Kidney (tissue), 14 donors: Measurements from ENCODE around the gene ZMYND15. TPM values are rescaled to one million over a fixed set of nuclear protein-coding genes. Genes with fewer than 3 reads are reported as not detected.
A peak's percentile ranks its signal among the peaks of the same experiment; 100 is the strongest.

Source experiments
- DNase-seq, 5 donors: peaks; one replicate each; pipeline ENCODE4 v3.0.0-alpha.2; 2013 to 2020
- FAIRE-seq: peaks from 2 replicates; lab custom pipeline; 2012; peaks lifted over from hg19 to GRCh38; lab: Jason Lieb, UNC
- H3K27ac ChIP-seq, 2 donors: one replicate each; pipeline ENCODE4 v1.7.0; 2013; ENCODE audit warnings: low read depth in 2 of 2, low read length in 2 of 2, inconsistent platforms in 1 of 2
- H3K27me3 ChIP-seq: one replicate; pipeline ENCODE4 v1.7.1; 2013; ENCODE audit warnings: low read length, inconsistent platforms; ENCODE audit not compliant: control insufficient read depth, insufficient read depth
- H3K36me3 ChIP-seq, 3 donors: one replicate each; pipeline versions ENCODE4 v1.7.0 to v1.7.1; 2013; ENCODE audit warnings: low read length in 3 of 3, control low read depth in 1 of 3, inconsistent platforms in 1 of 3; ENCODE audit not compliant: insufficient read depth in 3 of 3, control insufficient read depth in 2 of 3
- H3K4me1 ChIP-seq, 3 donors: one replicate each; pipeline versions ENCODE4 v1.7.0 to v1.7.1; 2013; ENCODE audit warnings: low read length in 3 of 3, inconsistent platforms in 1 of 3, low read depth in 1 of 3; ENCODE audit not compliant: control insufficient read depth in 2 of 3, insufficient read depth in 2 of 3
- H3K4me3 ChIP-seq, 3 donors: one replicate each; pipeline versions ENCODE4 v1.7.0 to v1.8.1; 2013; ENCODE audit warnings: low read length in 3 of 3, control low read depth in 1 of 3, inconsistent platforms in 1 of 3
- H3K9ac ChIP-seq, 3 donors: one replicate each; pipeline versions ENCODE4 v1.7.0 to v1.7.1; 2013; ENCODE audit warnings: low read length in 3 of 3, control low read depth in 1 of 3, inconsistent platforms in 1 of 3
- H3K9me3 ChIP-seq, 3 donors: one replicate each; pipeline versions ENCODE4 v1.7.0 to v1.7.1; 2013; ENCODE audit warnings: low read length in 3 of 3, control low read depth in 1 of 3, inconsistent platforms in 1 of 3; ENCODE audit not compliant: control insufficient read depth in 2 of 3, insufficient read depth in 1 of 3
- CTCF ChIP-seq: IDR thresholded peaks from 3 replicates; pipeline ENCODE4 v1.5.1; 2012; ENCODE audit warnings: mild to moderate bottlenecking, moderate library complexity, borderline replicate concordance; ENCODE audit not compliant: insufficient read depth; ENCODE audit errors: extremely low read depth
- intact Hi-C: fragments of 100-400 bp; cut with DNase I; formaldehyde crosslinking; loops from one replicate; pipeline ENCODE4 v1.11.1; 2022
- polyA plus RNA-seq: library from polyadenylated mRNA; stranded (reverse); fragments of 350-450 nt; fragmentation: Illumina TruSeq; extraction: RNeasy Lipid Tissue Mini Kit (QIAGEN cat#74804); gene quantifications from one replicate; pipeline ENCODE4 v1.2.3, GENCODE V29; 2014; ENCODE audit warnings: low read depth, low replicate concordance; ENCODE audit not compliant: insufficient read depth
- total RNA-seq: library from RNA; stranded (reverse); fragmentation: NEBNext Ultra II Directional; extraction: Animal tissue kit (Norgen Biotek cat#: 25700); gene quantifications from one replicate; pipeline ENCODE4 v1.2.1, GENCODE V29; 2021
- donor health status: control.
- donor health status: control.
- donor health status: control.
- donor health status: control.
- donor health status: control.
- donor health status: DM: yes; HTN: yes; CAD: no.
- donor health status: Normal renal cell carcinoma (clear cell type).

Gene ZMYND15
- total and polyA plus RNA-seq, 2 donors from 2014 or later = 1.3 to 5.1 TPM

- peaks cover 9% of the 10 kb centered on the region for H3K27me3 ChIP-seq
- no peak overlapping the region for H3K9ac ChIP-seq
- H3K9me3 ChIP-seq = no peaks in the 10 kb centered on the region
- H3K4me1 ChIP-seq = peaks cover 3 to 7% (median 4%) of the 10 kb centered on the region in 3 donors
- H3K36me3 ChIP-seq = peaks cover 0 to 7% (median 3%) of the 10 kb centered on the region in 3 donors
- DNase-seq (peak in 1 of 5 donors; percentile 43), FAIRE-seq (no peak)
- intact Hi-C loops = no loop called here
- TF ChIP-seq CTCF = no peak
- H3K4me3 ChIP-seq = no peak overlapping the region
- no peak overlapping the region for H3K27ac ChIP-seq
Measured at GRCh38 chr17:4734857-4735475, 4.7 kb upstream of the ZMYND15 start.

GRCh38 chr17:4735876-4736651, 3.6 kb upstream of the ZMYND15 start:
- Histone ChIP-seq H3K4me3 (no peak overlapping the region), H3K4me1 (peaks cover 0 to 6% (median 0%) of the 10 kb centered on the region in 3 donors), H3K9ac (no peak overlapping the region), H3K36me3 (peaks cover 0 to 7% (median 3%) of the 10 kb centered on the region in 3 donors), H3K9me3 (no peaks in the 10 kb centered on the region), H3K27me3 (peaks cover 9% of the 10 kb centered on the region), H3K27ac (no peak overlapping the region)
- DNase-seq (peak in 1 of 5 donors; percentile 7), FAIRE-seq (no peak)
- intact Hi-C loops = no loop called here
- TF ChIP-seq CTCF = no peak

- Histone ChIP-seq H3K4me3 (peak overlapping the region in 2 of 3 donors; percentile 60 to 76), H3K36me3 (peaks cover 0 to 3% (median under 1%) of the 10 kb centered on the region in 3 donors), H3K9ac (peak overlapping the region in 1 of 3 donors; percentile 62), H3K27ac (no peak overlapping the region), H3K27me3 (peaks cover 9% of the 10 kb centered on the region), H3K4me1 (peaks cover 0 to 6% (median 0%) of the 10 kb centered on the region in 3 donors), H3K9me3 (no peaks in the 10 kb centered on the region)
- no peak for FAIRE-seq
- peak in 4 of 5 donors; percentile 25 to 68 (median 50) for DNase-seq
- no peak for TF ChIP-seq CTCF
- intact Hi-C loops = no loop called here
Measured at GRCh38 chr17:4738136-4739121, 1.2 kb upstream of the ZMYND15 start.
